ENCODE data around the gene CLEC17A.

GRCh38 chr19:14632286-14632685, 49.4 kb downstream of the CLEC17A start:
- TF ChIP-seq CTCF (IDR thresholded peaks at IDR 0.05): no peak
- no peak for TF ChIP-seq POLR2AphosphoS5 (IDR thresholded peaks at IDR 0.05)
- no peak for TF ChIP-seq POLR2A (IDR thresholded peaks at IDR 0.05)
